Head of caudate nucleus (tissue), 42 donors: ENCODE data around the gene SORCS2.
A peak's percentile ranks its signal among the peaks of the same experiment; 100 is the strongest.

Source experiments
- DNase-seq, 42 donors: peaks; one replicate each; pipeline versions ENCODE4 v3.0.0 to v3.0.0-alpha.2; 2020 to 2021; ENCODE audit warnings: mixed read lengths in 7 of 42
- intact Hi-C: fragments of 100-400 bp; cut with DNase I; formaldehyde crosslinking; loops from one replicate; pipeline ENCODE4 v1.15.0; 2022

SORCS2 gene

DNA sequence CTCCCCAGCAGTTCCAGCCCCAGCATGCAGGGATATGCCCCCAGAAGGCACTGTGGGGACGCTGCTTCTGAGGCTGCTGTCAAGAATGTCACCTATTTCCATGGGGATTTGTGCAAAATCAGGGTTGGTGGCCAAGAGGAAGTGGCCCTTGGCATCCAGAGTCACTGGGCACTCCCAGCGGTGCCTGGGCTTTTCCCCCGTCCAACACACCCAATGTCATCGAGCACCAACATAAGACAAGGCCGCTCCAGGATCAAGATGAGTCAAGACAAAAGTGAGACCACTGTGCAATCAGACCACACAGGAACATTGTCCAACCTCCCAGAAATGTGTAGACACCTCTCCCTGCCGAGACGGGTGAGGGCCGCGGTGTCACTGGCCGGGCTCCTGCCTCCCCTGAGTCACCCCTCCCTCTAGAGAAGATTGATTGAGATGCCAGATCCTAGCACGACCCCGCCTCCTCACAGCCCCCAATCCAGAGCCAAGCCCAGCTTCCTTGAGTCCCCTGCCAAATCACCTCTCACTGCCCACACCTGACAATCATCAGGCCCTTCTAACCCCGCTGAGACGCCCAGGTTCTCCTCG, 553.1 kb downstream of the SORCS2 start:
- intact Hi-C loops: no loop called here

DNA sequence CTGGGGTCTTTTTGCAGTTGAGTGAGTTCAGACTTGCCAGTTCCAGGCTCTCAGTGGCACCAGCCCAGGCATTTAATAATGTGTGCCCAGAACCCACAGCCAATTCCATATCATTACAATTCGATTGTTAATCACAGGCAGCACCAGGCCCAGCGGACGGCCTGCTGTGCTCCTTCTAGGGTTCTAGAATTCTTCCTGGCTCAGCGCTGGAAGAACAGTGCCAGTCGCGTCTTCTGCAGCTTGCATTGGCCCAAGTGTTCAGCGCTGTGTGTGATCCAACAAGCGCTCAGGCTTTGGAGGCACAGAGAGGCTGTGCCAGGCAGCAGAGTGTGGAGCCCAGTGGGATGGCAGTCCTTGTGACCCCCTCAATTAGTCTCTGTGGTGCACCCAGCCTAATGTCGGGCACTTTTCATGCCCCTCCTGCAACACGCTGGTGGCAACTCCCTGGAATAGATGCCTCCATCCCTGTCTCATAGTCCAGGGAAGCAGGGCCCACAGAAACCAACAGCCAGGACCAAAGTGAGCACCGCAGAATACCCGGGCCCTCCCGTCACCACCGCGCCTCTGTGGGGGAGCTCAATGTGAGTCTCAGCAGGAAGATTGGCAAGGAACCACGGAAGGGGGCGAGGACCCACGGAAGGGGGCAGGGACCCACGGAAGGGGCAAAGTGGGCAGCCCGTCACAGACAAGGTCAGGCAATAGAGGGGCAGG, 554.2 kb downstream of the SORCS2 start:
- intact Hi-C loops: no loop called here
- peak in 2 of 42 donors; percentile 30 to 32 for DNase-seq

More for the DNA sequence above, 553.1 kb downstream of the SORCS2 start:
- DNase-seq: no peak

DNA sequence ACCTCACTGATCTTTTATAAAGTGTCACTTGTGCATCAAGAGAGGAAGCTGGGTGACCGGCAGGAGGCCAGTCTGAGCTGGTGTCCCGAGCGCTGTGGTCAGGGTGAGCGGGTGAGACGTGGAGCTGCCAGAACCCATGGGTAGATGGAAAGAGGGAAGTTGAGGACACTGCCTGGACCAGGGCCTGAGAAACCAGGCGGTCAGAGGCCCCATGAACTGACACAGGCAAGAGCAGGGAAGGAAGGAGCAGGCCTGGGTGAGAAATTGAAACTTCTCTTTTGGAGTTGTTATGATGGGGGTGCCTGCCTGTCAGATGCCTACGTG, 554.7 kb downstream of the SORCS2 start:
- intact Hi-C loops: no loop called here
- DNase-seq: peak in 37 of 42 donors; percentile 19 to 68 (median 40)

DNA sequence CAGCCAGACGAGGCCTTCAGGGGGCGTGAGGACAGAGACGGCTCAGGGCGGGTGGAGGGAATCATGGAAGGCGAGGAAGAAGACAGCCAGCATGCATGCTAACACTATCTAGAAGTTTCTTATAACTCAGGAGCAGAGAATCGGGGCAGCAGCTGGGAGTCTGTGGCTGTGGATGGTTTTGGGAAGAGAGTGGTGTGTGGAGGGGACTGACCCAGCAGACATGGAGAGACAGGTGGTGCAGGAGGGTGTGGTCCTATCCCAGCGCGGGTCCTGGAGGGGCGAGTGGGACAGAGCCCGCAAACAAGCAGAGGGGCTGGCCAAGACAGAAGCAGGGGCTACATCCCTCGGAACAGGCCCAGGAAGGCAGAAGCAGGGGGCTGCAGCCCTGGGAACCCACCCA, 555.2 kb downstream of the SORCS2 start:
- no peak for DNase-seq
- intact Hi-C loops: no loop called here

DNA sequence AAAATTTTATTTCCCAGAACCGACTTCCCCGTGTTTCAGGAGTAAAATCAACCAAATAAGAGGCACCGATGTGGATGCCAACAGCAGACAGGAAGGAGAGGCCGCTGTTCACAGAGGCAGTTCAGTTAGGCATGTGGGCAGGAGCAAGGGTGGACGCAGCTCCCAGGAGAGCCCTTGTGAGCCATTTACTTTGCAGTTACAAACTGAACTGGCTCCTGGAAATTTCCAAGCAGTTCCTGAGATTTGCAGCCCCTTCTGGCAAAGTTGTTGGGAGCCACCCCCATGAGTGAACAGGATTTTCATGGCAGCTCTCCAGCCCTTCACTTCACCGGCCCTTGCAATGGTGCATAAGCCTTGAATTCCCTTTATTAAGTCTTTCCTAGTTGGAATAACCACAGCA, 558.2 kb downstream of the SORCS2 start:
- DNase-seq: no peak
- intact Hi-C loops: no loop called here

DNA sequence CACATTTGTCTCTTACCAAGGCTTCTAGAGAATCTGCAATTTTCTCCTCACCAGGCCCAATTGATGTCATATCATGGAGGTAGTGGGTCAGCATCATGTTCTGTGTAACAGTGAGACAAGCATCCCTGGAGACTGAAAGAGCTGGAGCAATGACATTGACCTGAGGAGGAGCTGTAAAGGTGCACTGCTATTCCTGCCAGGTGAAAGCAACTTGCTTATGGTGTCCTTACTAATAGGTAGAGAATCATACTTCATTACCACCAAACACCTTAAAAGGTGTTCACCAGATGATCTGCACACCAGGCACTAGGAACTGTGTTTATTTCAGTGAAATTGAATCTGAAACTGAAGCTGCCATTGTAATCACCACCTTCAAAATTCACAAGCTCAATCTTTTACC, 558.6 kb downstream of the SORCS2 start:
- DNase-seq: no peak
- intact Hi-C loops: no loop called here

DNA sequence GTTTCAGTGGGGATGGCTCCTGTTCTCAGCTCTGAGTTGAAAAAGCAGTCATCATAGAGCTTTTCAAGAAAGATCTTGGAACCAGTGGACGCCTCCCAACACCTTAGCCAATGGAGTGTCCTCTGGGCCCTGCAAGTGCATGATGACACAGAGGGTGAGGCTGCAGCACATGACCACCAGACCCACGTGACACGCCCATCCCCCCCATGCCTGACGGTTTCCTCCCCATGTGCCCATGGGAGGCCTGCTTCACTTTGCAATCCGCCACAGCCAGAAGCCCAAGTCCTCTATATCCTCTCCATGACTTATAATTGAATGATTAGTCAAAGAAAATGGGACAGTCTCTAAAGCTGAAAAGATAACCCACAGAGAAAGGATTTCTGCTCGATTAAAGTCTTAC, 560.3 kb downstream of the SORCS2 start:
- no peak for DNase-seq
- intact Hi-C loops: no loop called here

DNA sequence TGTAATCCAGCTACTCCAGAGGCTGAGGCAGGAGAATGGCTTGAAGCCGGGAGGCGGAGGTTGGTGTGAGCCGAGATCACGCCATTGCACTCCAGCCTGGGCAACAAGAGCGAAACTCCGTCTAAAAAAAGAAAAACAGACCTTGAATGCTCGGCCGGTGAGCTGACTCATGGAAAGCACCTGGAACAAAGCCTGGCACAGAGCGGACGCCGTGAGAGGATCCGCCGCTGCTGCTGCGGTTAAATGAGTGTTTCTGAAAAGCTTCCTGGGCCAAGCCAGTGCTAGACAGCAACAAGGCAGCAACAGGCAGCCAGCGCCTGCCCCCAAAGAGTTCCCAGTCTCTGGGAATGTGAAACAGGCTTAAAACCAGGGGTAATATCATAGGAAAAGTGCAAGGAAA, 560.9 kb downstream of the SORCS2 start:
- DNase-seq: no peak
- intact Hi-C loops: no loop called here

DNA sequence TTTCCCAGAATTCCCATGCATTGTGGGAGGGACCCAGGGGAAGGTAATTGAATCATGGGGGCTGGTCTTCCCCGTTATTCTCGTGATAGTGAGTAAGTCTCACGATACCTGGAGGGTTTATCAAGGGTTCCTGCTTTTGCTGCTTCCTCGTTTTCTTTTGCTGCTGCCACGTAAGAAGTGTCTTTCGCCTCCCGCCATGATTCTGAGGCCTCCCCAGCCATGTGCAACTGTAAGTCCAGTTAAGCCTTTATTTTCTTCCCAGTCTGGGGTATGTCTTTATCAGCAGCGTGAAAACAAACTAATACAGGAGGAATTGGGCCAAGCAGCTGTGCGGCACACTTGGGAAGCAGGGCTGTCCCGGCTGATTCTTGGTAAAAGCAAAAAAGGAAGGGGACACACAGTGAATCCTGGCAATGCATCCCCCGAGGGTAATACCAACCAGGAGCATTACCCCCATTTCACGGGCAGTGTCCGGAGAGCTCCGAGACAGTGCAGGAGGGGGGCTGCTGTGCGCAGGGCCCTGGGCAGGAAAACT, 561.7 kb downstream of the SORCS2 start:
- DNase-seq: no peak
- intact Hi-C loops: no loop called here

DNA sequence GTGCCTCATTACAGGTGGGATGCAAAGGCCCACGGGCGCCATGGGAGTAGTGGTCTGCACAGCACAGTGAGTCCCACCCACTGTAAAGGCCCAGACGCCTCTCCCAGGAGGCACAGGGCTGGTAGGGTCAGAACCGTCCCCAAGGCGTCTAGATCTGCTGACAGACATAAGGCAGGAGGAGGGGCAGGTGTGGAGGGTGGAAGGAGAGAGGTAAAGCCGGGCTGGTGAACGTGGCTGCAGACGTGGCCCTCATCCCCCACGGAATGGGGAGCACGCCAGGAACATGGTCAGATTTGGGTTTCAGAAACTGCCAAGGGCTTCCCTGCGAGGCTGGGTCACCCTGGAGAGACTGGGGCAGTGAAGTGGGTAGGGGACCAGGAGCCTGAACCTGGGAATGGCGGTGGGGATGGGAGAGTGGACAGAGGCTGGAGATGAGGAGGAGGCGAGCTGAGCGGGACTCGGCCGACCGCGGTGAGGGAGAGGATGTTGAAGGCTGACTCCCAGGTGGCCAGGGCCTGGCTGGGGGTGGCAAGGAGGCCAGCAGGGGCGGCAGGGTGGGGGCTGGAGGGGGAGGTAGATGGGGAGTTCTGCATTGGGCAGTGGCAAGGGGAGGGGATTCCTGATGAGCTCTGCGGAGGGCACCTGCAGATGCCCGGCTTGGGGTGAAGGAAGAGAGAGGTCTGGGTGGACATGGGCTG, 562.4 kb downstream of the SORCS2 start:
- intact Hi-C loops: no loop called here
- no peak for DNase-seq

DNA sequence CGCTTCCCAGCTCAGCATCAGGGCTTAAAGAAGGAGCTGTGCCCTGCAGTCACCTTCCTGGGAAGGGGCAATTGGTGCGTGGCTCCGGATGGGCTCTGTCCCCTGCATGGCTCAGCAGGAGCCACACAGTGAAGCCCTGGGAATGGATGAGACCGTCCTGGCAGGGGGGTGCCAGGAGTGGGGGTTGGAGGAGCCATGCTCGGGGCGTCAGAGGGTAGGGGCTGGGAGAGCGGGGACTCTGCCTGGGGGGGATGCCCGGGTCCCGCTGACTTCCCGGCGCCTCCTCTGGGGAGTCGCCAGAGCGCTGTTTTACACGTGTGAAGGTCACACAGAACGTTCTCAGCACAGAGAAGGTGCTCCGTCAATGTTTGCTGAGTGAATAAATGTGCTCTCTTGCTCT, 563.2 kb downstream of the SORCS2 start:
- intact Hi-C loops: no loop called here
- no peak for DNase-seq

DNA sequence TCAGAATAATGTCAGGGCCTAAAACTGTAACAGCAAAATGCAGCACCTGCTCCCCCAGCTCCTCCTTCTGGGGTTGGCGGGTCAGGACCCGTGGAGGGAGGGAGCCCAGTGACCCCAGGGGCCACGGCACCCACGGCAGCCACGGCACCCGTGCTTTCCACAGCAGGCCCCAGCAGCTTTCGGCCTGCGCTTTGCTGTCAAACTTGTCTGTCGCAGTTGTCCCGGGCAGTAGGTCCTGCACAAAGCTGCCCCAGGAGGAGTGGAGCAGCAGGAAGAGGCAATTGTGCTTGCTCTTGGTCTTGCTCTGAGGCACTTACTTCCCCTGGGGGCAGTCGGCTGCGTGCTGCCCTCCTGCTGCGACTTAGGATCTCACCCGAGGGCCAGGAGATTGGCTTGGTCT, 563.7 kb downstream of the SORCS2 start:
- DNase-seq: no peak
- intact Hi-C loops: no loop called here

DNA sequence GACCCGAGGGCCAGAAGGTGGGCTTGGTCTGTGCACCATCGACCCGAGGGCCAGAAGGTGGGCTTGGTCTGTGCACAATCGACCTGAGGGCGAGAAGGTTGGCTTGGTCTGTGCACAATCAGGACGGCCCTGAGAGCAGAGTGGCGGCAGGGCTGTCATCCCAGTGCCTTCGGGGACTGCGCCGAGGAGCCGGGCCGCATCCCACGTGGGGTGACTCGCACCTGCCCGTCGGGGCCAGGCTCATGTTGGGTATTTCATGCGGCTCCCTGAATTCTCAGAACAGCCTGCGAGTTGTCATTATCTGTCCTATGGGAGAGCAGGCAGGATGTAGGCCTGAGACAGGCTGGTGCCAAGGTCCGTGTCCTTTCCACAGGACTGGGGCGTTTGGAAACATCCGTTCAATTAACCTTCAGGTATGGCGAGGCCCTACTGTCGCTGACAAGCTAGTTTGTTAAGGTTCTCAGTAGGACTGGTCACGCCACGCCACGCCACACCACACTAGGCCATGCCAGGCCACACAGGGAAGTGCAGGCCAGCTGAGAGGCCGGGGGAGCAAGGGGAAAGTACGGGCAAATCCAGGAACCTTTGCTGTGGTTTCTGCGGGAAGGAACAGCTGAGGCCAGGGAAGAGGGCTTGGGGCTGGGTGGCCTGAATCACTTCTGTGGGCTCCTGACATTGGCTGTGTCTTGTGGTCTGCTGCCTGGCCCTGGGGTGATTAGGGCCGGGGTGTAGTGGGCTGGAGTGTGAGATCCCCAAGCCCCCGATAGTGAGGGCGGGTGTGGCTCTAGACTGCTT, 564.4 kb downstream of the SORCS2 start:
- no peak for DNase-seq
- intact Hi-C loops: no loop called here

DNA sequence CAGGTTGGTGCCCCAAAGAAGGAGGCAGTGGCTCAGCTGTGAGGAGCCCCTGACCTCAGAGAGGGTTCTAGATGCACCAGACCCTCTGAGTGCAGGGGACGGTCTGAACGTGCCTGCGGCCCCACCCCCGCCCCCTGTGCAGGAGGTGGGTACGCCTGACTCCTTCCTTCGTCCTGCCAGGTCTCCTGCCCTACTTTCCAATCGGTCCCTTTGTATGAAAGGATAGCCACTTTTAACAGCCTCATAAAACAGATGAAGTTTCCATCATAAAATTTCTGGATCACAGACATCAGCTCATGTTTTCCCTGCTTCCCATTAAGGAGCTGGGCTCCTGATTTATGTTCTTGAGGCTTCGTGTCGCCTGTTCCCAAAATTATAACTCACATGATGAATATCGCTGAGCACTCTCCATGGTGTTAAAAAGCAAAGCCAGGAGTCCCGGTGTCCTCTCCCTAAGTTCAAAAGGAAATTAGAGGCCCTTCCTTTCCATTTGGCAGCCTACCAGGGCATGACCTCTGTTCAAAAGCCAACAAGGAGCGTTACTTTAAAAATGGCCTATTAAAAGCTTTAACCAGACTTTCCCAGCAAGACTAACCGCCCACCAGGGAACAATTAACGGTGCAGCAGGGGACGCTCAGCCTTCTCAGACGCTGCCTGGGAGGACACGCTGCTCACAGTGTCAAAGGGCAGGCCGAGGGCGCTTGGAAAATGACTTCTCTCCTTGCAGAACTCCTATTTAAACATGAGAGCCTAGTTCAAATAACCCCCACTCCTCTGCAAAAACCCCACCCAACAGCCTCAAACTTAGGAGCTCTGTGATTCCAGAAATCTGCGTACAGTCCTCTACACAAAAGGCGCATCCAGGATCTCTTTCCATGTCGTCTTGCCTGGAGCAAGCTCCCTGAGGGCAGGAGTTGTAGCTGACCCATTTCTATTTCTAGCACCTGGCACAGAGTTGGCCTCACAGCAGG, 565.4 kb downstream of the SORCS2 start:
- DNase-seq: no peak
- intact Hi-C loops: no loop called here

DNA sequence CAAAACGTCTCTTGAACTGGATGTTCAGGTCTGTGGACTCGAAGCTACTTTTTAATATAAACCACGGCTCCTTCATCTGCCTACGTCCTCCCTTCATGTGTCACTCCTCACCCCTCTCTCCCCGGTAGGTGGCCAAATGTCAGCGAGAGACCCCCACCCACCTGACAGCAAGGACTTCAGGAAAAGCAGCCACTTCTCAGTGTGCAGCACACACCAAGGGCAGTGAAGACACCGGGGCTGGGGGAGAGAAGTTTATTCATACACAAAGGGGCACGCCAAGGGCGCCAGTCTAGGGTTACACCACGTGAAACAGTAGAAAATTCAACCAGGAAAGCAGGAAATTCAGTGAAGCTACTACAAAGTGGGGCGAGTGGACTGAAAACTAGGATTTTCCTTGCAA, 566.1 kb downstream of the SORCS2 start:
- no peak for DNase-seq

DNA sequence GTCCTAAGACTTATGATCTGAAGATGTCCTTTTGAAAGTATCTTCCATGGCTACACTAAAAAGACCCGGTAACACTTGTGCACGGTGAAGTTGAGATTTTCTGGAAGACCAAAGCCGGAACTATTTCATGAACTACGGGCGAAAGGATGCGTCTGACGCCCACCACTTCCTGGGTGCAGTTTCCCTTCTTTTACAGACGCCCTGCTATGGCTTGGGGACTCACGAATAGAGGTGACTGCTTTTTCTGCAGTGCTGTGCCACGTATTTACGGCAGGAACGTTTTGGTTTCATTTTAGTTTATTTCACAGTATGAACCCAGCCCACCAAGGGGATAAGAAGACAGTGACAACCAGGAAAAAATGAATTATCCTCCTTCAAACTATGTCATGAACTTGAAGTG, 566.9 kb downstream of the SORCS2 start:
- no peak for DNase-seq
- intact Hi-C loops: no loop called here

More for the DNA sequence above, 566.1 kb downstream of the SORCS2 start:
- intact Hi-C loops: no loop called here

DNA sequence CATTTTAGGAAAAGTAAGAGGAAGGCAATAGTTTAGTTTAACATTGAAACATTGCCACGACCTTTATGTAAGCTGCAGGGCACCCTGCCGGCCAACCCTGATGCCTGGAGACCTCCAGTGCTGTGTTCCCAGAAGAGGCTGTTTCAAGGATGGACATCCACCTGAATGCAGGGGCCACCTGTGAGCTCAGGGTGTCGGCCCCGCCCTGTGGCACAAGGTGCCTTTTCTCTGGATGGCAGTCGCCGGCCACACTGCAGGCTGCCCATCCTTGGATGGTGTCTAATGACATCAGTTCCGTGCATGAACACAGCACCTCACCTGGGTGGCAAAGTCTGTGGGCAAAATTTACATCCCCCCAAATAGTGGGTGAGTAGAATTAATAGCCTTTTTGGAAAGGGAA, 567.3 kb downstream of the SORCS2 start:
- intact Hi-C loops: loop anchor here (5.0 kb wide), 1 partner anchor 43 kb away; no protein-coding TSS in a partner anchor
- no peak for DNase-seq

DNA sequence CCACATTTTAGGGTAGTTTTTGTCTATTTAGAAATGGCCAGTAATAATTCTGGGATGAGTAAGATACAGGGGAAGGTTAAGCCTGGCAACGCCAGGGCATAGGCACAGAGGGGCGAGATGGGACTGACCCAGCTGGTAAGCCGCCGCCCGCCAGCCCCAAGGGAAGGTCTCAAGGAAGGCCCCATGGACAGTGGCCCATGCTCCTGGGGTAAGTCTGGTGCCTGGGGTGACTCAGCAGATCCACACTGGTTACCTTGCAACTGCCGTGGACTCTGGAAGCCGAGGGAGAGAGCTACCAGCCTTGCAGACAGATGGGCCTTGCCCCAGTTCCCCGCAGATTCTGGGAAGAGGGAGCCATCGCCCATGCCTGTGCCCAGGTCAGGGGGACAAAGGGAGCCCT, 567.9 kb downstream of the SORCS2 start:
- intact Hi-C loops: loop anchor here (5.0 kb wide), 1 partner anchor 42 kb away; no protein-coding TSS in a partner anchor
- DNase-seq: no peak
